GM21825 (cell line): ENCODE data around the gene PGAP1.
"Not testable (repeated sequence)": the region's sequence is repeated elsewhere in the genome, so short reads cannot be mapped to it uniquely, and the experiment has no call there.

Source experiments
- ATAC-seq: cut with Tn5 transposase; IDR thresholded peaks from one replicate; pipeline ENCODE4 v1.9.1; 2021; ENCODE audit warnings: mild to moderate bottlenecking, moderate library complexity; ENCODE audit not compliant: unreplicated experiment

Gene PGAP1

DNA sequence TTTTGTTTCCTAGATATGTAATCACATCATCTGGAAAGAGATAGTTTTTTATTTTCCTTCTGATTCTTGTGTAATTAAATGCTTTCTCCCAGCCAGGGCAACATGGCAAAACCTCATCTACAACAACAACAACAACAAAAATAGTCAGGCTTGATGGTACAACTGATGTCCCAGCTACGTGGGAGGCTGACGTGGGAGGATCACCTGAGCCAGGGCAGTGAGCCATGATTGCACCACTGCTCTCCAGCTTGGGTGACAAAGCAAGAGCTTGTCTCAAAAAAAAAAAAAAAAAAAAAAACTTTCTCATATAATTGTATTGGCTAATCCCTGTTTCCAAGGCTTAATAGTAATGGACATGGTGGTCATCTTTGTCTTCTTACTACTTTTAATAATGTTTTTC, 26.4 kb upstream of the PGAP1 start:
- ATAC-seq = no peak

DNA sequence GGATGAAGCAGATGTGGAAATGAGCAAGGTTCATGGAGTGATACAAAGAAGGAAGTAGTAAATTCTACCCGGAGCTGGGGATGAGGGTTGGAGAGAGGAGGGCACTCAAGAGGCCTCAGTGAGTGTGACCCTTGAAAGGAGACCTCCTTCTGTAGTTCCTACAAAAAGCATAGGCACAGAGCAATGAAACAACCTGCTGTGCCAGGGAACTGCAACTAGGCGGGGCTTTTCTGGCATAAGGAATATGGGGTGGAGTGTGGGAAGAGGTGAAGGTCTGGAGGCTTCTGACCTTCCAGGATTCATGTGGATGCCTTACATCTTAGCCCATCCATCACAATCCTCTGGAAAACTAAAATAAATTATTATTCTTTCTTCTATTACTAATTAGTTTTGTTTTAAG, 25.5 kb upstream of the PGAP1 start:
- ATAC-seq = no peak

DNA sequence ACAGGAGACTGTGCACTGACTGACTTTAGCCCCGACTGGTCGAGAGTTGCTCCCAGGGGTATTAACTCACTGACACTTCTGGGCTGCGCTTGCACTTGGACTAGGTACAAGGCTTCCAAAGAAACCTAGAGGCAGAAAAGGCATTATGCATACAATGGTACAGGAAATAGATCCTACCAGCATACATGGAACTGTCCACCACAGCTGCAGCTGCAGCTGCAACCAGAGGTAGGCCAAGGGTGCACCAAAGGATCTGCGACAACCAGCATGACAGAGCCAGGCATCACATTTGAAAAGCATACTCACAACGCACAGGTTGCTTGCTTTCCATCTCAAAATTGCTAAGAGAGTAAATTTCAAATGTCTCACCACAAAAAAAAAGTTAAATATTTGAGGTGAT, 22.6 kb upstream of the PGAP1 start:
- no peak for ATAC-seq

DNA sequence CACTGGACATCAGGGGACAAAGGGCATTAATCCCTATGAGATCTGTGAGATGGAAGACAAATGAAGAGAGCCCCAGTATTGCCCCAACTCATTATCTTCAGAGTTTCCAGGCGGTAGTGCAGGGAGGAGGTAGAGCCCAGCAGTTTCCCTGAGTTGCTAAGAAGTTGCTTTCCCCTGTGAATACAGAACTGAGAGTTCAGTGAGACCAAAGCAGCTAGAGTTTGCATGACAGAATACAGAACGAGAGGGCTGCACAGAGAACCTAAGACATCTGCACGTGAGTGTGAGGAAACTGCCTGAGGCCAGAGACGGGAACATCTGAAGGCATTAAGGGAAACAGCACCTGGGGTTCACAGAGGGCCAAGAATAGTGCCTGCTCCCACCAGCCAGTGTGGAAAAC, 18.1 kb upstream of the PGAP1 start:
- peak; percentile 95 for ATAC-seq

DNA sequence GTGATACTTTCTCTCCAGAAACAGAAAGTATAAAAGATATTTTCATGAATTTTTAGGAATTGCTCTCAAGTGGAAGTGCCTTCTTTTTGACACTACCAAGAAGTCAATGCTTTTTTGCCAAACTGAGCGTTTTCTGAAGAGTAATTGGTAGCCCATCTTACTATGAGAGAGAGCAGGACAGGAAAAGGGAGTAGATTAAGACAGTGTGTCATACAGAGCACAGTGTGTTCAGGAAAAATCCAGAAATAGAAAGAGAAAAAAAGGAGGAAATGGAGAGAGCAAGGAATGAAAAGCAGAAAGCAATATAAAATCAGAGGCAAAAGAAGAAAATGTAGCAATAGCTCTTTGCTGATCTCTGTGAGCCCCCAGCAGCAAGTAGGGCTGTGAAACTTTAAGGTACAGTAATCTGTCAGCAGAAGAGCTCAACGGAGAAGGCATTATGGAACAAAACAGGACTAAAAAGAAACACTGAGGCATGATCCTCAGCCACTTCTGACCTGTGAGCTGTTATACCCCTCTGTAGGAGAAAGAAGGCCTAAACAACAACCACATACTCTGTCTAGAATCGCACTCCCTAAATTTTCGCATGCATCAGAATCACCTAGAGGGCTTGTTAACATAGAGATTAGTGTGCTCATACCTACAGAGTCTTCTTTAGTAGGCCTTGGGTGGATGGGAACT, 15.0 kb upstream of the PGAP1 start:
- ATAC-seq = no peak

DNA sequence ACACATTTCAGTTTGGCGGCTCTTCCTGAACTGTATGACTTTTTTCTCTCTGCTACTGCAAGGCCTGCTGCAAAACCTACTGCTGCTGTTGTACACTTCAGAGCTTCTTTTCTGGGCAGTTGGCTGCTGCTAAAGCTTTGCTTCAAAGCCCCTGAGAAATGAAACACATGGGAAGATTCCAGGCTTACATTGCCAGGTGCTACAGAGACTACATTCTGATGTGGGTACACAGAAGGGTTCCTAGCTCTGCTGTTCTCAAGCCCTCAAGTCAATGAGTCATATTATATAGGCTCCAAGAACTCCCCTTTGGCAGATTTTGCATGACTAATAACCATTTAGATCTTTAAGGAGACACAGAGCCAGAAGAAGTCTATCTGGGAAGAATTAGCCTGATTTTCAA, 12.9 kb upstream of the PGAP1 start:
- no peak for ATAC-seq

DNA sequence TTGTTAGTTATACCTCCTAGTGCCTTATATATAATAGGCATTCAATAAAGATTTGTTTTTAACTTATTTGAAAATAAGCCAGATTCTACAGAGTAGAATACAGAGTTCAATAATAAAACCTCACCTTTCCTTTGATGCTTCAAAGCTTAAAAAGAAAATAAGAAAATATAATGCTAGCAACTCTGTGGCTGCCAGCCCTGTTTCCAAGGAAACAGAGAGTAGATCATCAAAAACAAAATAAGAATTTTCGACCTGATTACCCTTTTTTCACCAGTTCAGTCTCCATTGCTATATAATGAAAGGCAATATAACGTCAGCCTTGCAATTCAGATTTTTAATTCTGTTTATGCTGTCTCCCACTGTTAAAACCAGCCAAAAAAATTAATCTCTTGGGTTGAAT, 8.9 kb upstream of the PGAP1 start:
- no peak for ATAC-seq

DNA sequence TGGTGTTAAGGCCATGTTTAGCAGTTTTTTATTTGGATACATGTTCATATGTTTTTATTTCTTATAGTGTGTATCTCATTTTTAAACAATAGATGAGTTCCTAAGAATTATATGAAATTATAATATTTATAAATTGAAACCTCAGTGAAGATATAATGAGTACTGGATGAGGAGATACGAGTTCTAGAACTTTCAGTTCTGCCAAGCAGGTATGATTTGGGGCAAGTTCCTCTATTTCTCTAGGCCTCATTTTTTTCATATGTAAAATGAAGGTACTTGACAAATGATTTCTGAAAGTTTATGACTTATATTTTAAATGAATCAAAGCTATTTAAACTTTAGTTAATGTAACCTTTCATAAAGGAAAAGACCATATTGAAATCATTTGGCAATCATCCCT, 8.2 kb upstream of the PGAP1 start:
- no peak for ATAC-seq

DNA sequence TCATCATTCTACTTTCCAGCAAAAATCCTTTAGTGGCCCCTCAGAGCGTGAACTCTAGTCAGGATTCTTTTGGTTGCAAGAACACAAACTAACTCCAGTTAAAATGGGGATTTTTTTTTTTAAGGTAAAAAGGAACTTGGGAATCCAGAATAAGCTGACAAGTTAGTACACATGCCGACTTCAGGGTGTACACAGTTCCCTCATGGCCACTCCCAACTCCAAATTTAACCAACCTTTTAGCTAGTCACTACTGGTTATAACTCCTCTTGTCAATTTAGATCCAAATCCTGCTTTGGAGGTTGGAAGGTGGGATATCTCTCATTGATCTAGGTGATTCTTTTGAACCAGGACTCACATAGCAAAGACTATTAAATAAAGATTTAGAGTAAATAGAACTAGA, 5.0 kb upstream of the PGAP1 start:
- ATAC-seq = no peak

DNA sequence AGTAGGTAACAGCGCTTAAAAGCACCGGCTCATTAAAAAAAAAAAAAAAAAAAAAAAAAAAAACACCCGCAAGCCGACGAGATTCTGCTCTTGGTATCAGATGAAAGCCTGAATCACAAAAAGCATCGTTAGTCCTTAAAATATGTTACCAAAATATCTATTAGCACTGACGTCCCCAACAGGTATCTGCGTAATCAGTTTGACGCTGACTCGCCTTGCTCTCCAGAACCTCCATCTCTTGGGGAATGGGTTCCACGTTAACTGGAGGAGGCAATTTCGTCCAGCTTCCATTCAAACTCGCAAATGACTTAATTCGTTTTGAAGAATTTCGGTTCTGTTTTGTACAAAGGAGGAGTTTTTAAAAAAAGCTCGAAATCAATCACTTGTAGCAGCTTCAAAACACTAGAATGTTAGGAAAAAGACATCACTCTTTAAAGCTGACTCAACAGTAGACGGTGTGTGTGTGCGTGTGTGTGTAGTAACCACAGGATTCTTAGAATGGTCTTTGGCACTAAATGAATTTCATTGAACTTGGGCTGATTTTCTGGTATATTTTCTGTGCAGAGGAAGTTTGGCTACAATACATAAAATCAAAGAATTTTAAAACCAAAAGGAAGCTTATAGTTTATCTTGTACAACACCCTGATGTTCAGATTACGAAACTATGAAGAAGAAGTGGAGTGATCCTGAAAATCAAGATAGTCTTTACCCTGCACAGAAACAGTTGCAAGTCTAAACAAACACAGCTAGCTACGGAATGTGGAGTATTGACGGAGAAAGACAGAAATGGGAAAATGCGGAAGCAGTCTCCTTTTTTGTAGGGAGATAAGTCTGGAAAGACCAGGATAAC, 1.1 kb upstream of the PGAP1 start:
- no peak for ATAC-seq

DNA sequence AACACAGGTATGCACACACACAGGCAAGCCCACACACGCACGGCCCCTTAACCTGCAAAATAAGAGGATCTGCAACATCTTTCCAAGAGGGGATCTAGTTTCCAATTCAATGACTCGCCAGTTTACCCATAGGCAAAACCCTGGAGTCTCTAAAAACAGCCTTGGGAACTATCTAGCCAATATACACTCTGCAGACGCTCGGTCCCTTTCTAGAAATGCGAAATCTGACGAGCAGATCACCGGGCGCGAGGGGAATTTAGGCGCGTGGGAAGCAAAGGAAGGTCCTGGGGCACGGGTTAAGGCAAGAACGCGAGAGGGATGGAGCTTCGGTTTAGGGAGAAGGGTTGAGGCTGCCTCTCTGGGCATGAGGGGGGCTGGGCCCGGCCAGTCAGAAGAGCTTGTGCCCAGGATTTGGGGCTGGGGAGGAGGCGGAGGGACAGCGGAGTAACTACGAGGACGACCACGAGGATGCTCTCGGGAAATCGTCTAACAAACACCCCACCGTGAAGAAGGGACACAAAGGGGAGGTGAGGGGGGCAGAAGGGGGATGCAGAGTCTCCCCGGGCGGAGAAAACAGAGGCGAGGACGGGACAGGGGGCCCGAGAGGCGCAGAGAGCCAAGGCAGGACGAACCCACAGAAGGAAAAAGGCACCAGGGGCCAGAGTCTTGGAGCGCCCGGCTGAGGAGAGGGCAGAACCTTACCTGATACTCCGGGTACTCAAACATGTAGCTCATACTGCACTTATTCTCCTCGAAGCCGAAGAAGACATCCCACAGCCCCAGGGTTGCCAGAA, 542 bp downstream of the PGAP1 start:
- ATAC-seq = peak; percentile 27

DNA sequence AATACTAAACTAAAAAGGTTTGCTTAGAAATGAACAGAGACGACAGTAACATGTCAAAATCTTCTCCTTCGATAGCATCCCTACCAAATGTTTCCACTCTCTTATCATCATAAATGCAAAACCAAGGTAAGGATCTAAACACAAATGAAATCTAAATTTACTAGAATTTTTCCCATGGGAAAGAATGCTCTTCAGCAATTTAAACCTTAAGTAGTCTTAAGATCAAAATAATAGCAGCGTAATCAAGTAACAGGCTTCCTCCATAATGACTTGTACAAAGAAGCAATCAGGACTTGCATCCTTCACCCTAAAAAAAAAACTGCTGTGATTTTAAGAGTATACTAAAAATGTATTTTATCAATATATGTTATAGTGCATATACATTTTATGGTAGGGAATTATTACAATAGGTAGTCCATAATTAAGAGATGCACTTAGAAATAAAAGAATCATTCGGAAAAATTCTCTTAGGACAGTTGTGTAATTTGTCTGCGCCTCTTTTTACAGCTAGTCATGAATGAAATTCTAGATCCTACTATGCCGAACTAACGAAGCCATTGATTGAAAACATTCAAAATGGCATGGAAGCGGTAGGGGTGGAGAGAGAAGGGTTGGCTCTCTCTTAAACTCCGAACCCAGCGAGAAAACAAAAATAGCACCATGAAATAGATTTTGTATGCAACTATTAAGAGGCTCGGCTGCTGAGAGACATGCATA, 1.3 kb downstream of the PGAP1 start:
- no peak for ATAC-seq

DNA sequence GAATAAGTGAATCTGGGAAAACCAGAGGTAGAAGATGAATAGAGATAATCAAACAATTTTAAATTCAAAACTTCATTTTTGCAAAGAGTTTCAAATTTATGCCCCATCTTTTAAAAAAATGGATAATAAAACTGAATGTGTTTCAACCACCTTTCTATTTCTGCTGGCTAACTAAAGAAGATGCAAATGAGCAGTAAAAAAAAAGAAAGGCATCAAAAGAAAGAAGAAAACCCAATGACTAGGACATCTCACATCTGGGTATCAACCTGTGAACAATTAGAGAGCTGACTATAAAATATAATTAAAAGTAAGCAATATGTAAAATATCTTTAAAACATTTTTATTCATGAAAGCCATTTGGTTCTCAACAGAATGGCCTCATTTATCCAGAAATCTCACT, 2.5 kb downstream of the PGAP1 start:
- no peak for ATAC-seq

DNA sequence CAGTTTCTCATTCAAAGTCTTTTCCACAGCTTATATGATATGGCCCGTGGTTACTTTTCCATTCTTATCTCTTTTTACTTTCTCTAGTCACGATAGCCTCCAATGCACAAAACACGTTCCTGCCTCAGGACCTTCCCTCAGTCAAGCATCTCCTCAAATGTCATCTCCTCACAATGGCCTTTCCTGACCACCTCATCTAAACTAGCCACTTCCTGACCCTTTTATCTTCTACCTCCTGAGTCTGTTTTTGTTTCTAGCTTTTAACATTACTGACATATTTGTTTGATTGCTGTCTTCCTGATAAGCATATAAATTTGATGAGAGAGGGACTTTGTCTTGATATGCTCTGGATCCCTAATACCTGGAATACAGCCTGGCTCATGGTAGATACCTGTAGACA, 7.6 kb downstream of the PGAP1 start:
- ATAC-seq = no peak

DNA sequence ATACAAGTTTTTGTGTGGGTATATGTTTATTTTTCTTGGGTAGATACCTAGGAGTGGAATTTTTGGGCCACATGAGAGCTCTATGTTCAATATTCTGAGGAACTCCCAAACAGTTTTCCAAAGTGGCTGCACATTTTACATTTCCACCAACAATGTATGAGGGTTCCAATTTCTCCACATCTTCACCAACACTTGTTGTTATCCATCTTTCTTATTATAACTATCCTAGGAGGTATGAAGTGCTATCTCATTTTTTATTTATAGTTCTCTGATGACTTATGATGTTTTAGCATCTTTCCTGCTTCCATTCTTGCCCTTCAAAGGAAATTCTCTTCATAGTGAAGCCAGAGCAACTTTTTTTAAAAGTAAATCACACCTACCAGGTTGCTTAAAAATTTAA, 8.7 kb downstream of the PGAP1 start:
- no peak for ATAC-seq

DNA sequence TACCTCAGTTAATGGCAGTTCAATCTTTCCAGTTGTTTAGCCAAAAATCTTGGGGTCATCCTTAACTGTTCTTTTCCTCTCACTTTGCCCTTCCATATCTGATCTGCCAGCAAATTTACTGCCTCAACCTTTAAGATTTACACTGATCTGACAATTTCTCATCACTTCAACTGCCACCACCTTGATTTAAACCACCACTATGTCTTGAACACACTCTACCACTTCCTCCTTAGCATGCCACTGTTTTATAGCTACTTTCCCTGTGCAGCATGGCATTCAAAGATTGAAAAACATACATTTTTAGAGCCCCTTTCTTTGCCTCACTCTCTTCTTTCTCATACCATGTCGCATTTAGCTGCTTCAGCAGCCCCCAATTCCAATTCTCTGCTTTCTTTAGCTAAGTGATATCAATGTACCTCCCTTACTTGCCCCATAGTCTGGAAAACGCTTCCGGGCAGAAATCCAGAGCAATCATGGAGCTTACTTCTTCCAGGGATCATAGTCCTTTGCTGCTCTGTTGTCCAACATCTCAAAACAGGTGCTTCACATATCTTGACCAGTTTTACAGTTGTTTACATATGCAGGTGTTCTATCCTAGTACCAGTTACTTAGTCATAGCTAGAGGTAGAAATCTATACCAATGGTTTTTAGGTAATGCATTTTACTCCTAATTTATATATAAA, 10.9 kb downstream of the PGAP1 start:
- peak; percentile 19 for ATAC-seq

DNA sequence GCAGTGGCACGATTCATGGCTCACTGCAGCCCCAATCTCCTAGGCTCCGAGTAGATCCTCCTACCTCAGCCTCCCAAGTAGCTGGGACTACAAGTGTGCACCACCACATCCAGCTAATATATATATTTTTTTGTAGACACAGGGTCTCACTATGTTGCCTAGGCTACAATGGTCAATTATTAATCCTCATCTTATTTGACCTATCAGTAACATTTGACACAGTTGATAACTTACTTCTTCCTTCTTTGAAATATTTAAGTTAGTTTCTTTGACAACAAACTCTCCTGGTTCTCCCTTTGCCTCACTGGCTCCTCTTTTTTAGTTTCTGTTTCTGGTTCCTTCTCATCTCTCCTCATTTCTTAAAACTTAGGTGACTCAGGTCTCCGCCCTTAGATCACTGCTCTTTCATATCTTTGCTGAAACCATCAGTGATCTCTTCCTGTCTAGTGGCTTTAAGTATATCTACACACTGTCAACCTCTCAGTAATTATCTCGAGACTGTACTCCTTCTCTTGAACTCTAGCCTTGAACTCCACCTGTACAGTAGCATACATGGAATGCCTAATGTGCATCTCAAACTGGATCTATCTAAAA, 11.5 kb downstream of the PGAP1 start:
- ATAC-seq = peak; percentile 91

DNA sequence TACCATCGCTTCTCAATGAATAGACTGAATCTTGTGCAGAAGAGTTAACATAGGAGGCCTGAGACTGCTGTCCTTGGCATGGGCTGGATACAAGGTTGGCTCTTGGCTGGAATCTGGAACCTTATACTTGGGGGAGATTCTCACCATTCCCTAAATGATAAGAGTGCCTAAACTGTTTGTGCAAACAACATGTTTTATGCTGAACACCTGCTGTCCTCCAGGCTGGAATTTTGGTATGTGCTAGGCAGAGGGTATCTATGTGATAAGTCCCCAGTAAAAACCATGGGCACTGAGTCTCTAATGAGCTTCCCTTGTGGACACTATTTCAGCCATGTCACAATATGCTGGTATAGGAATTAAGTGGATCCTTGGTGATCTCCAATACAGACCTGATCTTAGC, 12.8 kb downstream of the PGAP1 start:
- no peak for ATAC-seq

DNA sequence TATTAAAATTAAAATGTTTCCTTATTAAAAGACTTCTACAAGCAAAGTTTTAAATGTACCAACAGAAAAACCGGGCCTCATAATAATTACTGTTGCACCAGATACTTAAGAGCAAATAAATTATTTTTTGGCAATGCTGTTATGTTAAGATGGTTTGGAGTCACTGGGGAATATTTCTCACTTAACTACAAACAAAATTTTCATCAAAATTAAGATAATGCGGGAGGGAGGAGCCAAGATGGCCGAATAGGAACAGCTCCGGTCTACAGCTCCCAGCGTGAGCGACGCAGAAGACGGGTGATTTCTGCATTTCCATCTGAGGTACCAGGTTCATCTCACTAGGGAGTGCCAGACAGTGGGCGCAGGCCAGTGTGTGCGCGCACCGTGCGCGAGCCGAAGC, 21.1 kb downstream of the PGAP1 start:
- ATAC-seq = not testable (repeated sequence)

DNA sequence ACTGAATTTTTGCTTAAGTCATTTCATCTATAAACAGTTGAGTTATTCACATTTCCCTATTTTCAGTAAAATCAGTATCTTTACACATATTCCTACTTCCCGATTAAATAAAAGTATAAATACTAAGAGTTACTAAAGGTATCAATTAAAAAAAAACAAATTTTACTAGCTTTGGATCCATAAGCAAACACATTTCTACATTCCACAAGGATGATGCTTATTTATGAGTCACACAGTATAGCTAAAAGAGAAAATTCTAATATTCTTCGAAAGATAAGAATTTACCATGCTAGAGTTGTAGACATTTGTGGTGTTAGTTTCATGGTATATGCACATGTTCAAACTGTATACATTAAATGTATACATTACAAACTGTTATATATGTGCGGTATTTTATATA, 23.7 kb downstream of the PGAP1 start:
- no peak for ATAC-seq
